Transverse colon (tissue), 4 donors: ENCODE results near the gene PCP4L1. TPM values are rescaled to one million over a fixed set of nuclear protein-coding genes. Genes with fewer than 3 reads are reported as not detected.

Experiments used
- DNase-seq: peaks from one replicate; pipeline ENCODE4 v3.0.0-alpha.2; 2019
- H3K27ac ChIP-seq, 4 donors: fragments of 200-600 bp; sonication (generic); 2 replicates each; pipeline ENCODE4 v1.5.1; 2016 to 2018; ENCODE audit warnings: inconsistent platforms in 4 of 4
- H3K27me3 ChIP-seq: fragments of 200-600 bp; sonication (generic); 2 replicates; pipeline ENCODE4 v1.5.1; 2017; ENCODE audit warnings: inconsistent platforms
- H3K36me3 ChIP-seq, 4 donors: fragments of 200-600 bp; sonication (generic); 2 replicates each; pipeline ENCODE4 v1.5.1; 2017 to 2019; ENCODE audit warnings: inconsistent platforms in 4 of 4
- H3K4me1 ChIP-seq, 4 donors: fragments of 200-600 bp; sonication (generic); 2 replicates each; pipeline ENCODE4 v1.5.1; 2017 to 2020; ENCODE audit warnings: inconsistent platforms in 4 of 4
- H3K4me3 ChIP-seq, 4 donors: fragments of 200-600 bp; sonication (generic); 1 replicate in 1 of 4; 2 replicates in 3 of 4; pipeline versions ENCODE4 v1.5.1 to v1.6.1; 2017 to 2019; ENCODE audit warnings: inconsistent platforms in 4 of 4
- H3K9me3 ChIP-seq, 2 donors: fragments of 200-600 bp; sonication (generic); 2 replicates each; pipeline ENCODE4 v1.5.1; 2017 to 2019; ENCODE audit warnings: inconsistent platforms in 2 of 2
- CTCF ChIP-seq, 5 experiments: fragments of 200-600 bp in 3 of 5; fragments of 450-650 bp in 2 of 5; sonication (generic) in 3 of 5; IDR thresholded peaks; 1 replicate in 2 of 5; 2 replicates in 3 of 5; pipeline ENCODE4 v1.5.1; 2016 to 2017; ENCODE audit warnings: antibody characterized with exemption in 5 of 5, inconsistent platforms in 3 of 5, mild to moderate bottlenecking in 2 of 5, moderate library complexity in 1 of 5
- EP300 ChIP-seq: sonication (generic); formaldehyde crosslinking; IDR thresholded peaks from one replicate; pipeline ENCODE4 v1.6.1; 2017; ENCODE audit warnings: antibody characterized with exemption, low read depth
- POLR2A ChIP-seq: fragments of 450-650 bp; IDR thresholded peaks from one replicate; pipeline ENCODE4 v1.6.1; 2016; ENCODE audit warnings: antibody characterized with exemption, mild to moderate bottlenecking, moderate library complexity
- POLR2AphosphoS5 ChIP-seq, 3 donors: sonication (generic); formaldehyde crosslinking; IDR thresholded peaks; one replicate each; pipeline ENCODE4 v1.6.1; 2016; ENCODE audit warnings: antibody characterized with exemption in 3 of 3
- WGBS, 2 donors: methylation state at CpG; one replicate each; pipeline ENCODE4 v1.1.5; 2018; ENCODE audit warnings: low coverage in 1 of 2; 5-methylcytosine and 5-hydroxymethylcytosine counted together
- in situ Hi-C, 4 donors: fragments of 200-750 bp; cut with MboI; loops; one replicate each; pipeline versions ENCODE4 v1.15.0 to v1.15.1; 2017; ENCODE audit warnings: low sequenced_read_pairs in 3 of 4, low pct_ligation_motif_present in 1 of 4, low pct_unique_long_range_greater_than_20kb in 1 of 4
- intact Hi-C: fragments of 100-400 bp; cut with DNase I; formaldehyde crosslinking; loops from one replicate; pipeline ENCODE4 v1.15.1; 2023; ENCODE audit warnings: low total_unique reads
- total RNA-seq, 4 donors: library from RNA; depleted of rRNA; stranded (reverse); fragments of >200 nt; gene quantifications; one replicate each; pipeline ENCODE4 v1.1.0, GENCODE V29; 2016

PCP4L1 gene
- total RNA-seq, 4 donors from 2014 or later, result 1.8 to 2.1 TPM; not detected in 2

GRCh38 chr1:161233102-161233501 is 25.4 kb upstream of the PCP4L1 start:
- no peak for DNase-seq
- WGBS, 2 donors, result 84% methylated on average over 9 of the region's 9 CpGs; no CpG with 5 or more reads in 1 of the 2 donors
- Histone ChIP-seq H3K4me3 (no peak overlapping the region), H3K27ac (no peak overlapping the region), H3K9me3 (no peaks in the 10 kb centered on the region), H3K27me3 (no peaks in the 10 kb centered on the region), H3K36me3 (peaks cover 0 to 11% (median 4%) of the 10 kb centered on the region in 4 donors), H3K4me1 (no peaks in the 10 kb centered on the region)
- in situ Hi-C loops (loop anchor here in 1 of 4 donors (10.0 kb wide), 1 partner anchor 142 kb away; no protein-coding TSS in a partner anchor), intact Hi-C loops (no loop called here)
- no peak for TF ChIP-seq EP300
- TF ChIP-seq CTCF (IDR thresholded peaks at IDR 0.05), result no peak
- TF ChIP-seq POLR2AphosphoS5 (IDR thresholded peaks at IDR 0.05), result no peak
- no peak for TF ChIP-seq POLR2A

GRCh38 chr1:161235957-161236775 is 22.4 kb upstream of the PCP4L1 start:
- Histone ChIP-seq H3K4me1 (no peaks in the 10 kb centered on the region), H3K4me3 (no peak overlapping the region), H3K36me3 (no peaks in the 10 kb centered on the region), H3K27me3 (no peaks in the 10 kb centered on the region), H3K27ac (no peak overlapping the region), H3K9me3 (no peaks in the 10 kb centered on the region)
- WGBS, 2 donors, result 33 to 72% methylated on average over 1 to 5 of the region's 5 CpGs
- no peak for TF ChIP-seq CTCF (IDR thresholded peaks at IDR 0.05)
- no peak for TF ChIP-seq POLR2AphosphoS5 (IDR thresholded peaks at IDR 0.05)
- TF ChIP-seq POLR2A, result no peak
- no peak for TF ChIP-seq EP300
- in situ Hi-C loops, result loop anchor here in 1 of 4 donors (10.0 kb wide), 1 partner anchor 139 kb away; no protein-coding TSS in a partner anchor
- no peak for DNase-seq
- intact Hi-C loops, result no loop called here

GRCh38 chr1:161238039-161238473 is 20.5 kb upstream of the PCP4L1 start, which contains the start of gene NR1I3:
TSS of gene NR1I3 (minus strand) at chr1:161238203. CDS start at chr1:161236565, 1,638 bp downstream.
- H3K36me3 ChIP-seq, result no peaks in the 10 kb centered on the region
- H3K4me3 ChIP-seq, result no peak within 1 kb of the TSS
- intact Hi-C loops, result no loop called here
- no peaks in the 10 kb centered on the region for H3K9me3 ChIP-seq
- no peak within 1 kb of the TSS for H3K27ac ChIP-seq
- TF ChIP-seq CTCF (IDR thresholded peaks at IDR 0.05) (no peak), POLR2AphosphoS5 (IDR thresholded peaks at IDR 0.05) (no peak), POLR2A (no peak), EP300 (no peak)
- H3K27me3 ChIP-seq, result no peaks in the 10 kb centered on the region
- 53% methylated on average over 4 of the region's 4 CpGs; no CpG with 5 or more reads in 1 of the 2 donors for WGBS, 2 donors
- in situ Hi-C loops, result loop anchor here in 1 of 4 donors (10.0 kb wide), 1 partner anchor 137 kb away; no protein-coding TSS in a partner anchor
- no peaks in the 10 kb centered on the region for H3K4me1 ChIP-seq
- DNase-seq, result no peak

DNA sequence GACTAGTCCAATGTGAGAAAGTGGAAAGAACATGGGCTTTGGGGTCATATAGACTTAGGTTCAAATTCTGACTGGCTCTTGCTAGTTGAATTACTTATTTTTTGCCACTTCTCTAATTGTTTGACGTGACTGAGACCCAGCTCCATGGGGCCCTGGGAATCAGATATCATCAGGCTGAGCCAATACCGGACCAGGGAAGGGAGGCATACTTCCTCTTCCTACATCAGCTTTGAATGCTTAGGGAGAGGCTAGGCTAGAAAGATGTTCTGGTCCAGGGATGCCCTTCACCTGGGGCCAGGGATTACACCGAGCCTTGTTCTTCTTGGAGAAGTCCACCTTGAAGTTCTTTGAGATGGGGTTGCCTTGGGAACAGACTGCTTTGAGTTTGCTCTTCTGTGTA is 16.9 kb upstream of the PCP4L1 start:
- in situ Hi-C loops, result no loop called here
- H3K9me3 ChIP-seq, result no peaks in the 10 kb centered on the region
- 88% methylated on average over 3 of the region's 3 CpGs; no CpG with 5 or more reads in 1 of the 2 donors for WGBS, 2 donors

More for the DNA sequence above, 16.9 kb upstream of the PCP4L1 start:
- intact Hi-C loops, result no loop called here
- H3K36me3 ChIP-seq, result no peaks in the 10 kb centered on the region
- DNase-seq, result no peak
- no peaks in the 10 kb centered on the region for H3K27me3 ChIP-seq
- TF ChIP-seq POLR2AphosphoS5 (IDR thresholded peaks at IDR 0.05) (no peak), EP300 (no peak), CTCF (IDR thresholded peaks at IDR 0.05) (no peak), POLR2A (no peak)
- H3K27ac ChIP-seq, result no peak overlapping the region
- no peak overlapping the region for H3K4me3 ChIP-seq
- H3K4me1 ChIP-seq, result no peaks in the 10 kb centered on the region
